Neural progenitor cell (in vitro differentiated cells): Measurements from ENCODE around the gene TMEM9B. TPM values are rescaled to one million over a fixed set of nuclear protein-coding genes. Genes with fewer than 3 reads are reported as not detected.

Source experiments
- DNase-seq: peaks from one replicate; pipeline ENCODE4 v3.0.0-alpha.2; 2016; ENCODE audit warnings: low spot score
- H2AFZ ChIP-seq: fragments of 200-600 bp; sonication (generic); replicated peaks from 2 replicates; pipeline ENCODE4 v1.6.1; 2016; ENCODE audit warnings: antibody characterized with exemption
- H3F3A ChIP-seq: fragments of 200-600 bp; sonication (generic); 2 replicates; pipeline ENCODE4 v1.6.1; 2016; ENCODE audit warnings: antibody characterized with exemption, low read depth
- H3K27ac ChIP-seq: fragments of 200-600 bp; sonication (generic); 2 replicates; pipeline ENCODE4 v1.5.1; 2016; ENCODE audit warnings: mild to moderate bottlenecking
- H3K27me3 ChIP-seq: fragments of 200-600 bp; sonication (generic); 2 replicates; pipeline ENCODE4 v1.6.1; 2016; ENCODE audit warnings: mild to moderate bottlenecking, moderate library complexity
- H3K36me3 ChIP-seq: fragments of 200-600 bp; sonication (generic); 2 replicates; pipeline ENCODE4 v1.5.1; 2016
- H3K4me1 ChIP-seq: fragments of 200-600 bp; sonication (generic); 2 replicates; pipeline ENCODE4 v1.6.1; 2016; ENCODE audit warnings: mixed run types
- H3K4me2 ChIP-seq: fragments of 200-600 bp; sonication (generic); 2 replicates; pipeline ENCODE4 v1.6.1; 2016
- H3K4me3 ChIP-seq: fragments of 200-600 bp; sonication (generic); 2 replicates; pipeline ENCODE4 v1.5.1; 2016
- H3K79me2 ChIP-seq: fragments of 200-600 bp; sonication (generic); 2 replicates; pipeline ENCODE4 v1.6.1; 2016; ENCODE audit warnings: low read depth
- H3K9ac ChIP-seq: fragments of 200-600 bp; sonication (generic); 2 replicates; pipeline ENCODE4 v1.6.1; 2016
- H3K9me3 ChIP-seq: fragments of 200-600 bp; sonication (generic); 2 replicates; pipeline ENCODE4 v1.5.1; 2016; ENCODE audit warnings: low read depth
- H4K20me1 ChIP-seq: fragments of 200-600 bp; sonication (generic); 2 replicates; pipeline ENCODE4 v1.6.1; 2016; ENCODE audit warnings: low read depth
- H3K27ac Mint-ChIP-seq: 3 replicates; pipeline ENCODE4 v1.8.0; 2021; ENCODE audit warnings: mixed read lengths
- H3K27me3 Mint-ChIP-seq: 2 replicates; pipeline ENCODE4 v1.8.0; 2022; ENCODE audit warnings: low read depth, mild to moderate bottlenecking, inconsistent platforms, moderate library complexity, mixed read lengths; ENCODE audit not compliant: insufficient read depth
- H3K36me3 Mint-ChIP-seq: 3 replicates; pipeline ENCODE4 v1.8.0; 2021; ENCODE audit warnings: mixed read lengths
- H3K4me1 Mint-ChIP-seq: 3 replicates; pipeline ENCODE4 v1.8.0; 2021; ENCODE audit warnings: mixed read lengths
- H3K4me3 Mint-ChIP-seq: 3 replicates; pipeline ENCODE4 v1.8.0; 2021; ENCODE audit warnings: mild to moderate bottlenecking, moderate library complexity, mixed read lengths
- H3K9me3 Mint-ChIP-seq: 3 replicates; pipeline ENCODE4 v1.8.0; 2020; ENCODE audit warnings: mixed read lengths
- CTCF ChIP-seq: fragments of 200-600 bp; sonication (generic); IDR thresholded peaks from 2 replicates; pipeline ENCODE4 v1.5.1; 2017; ENCODE audit warnings: antibody characterized with exemption, mild to moderate bottlenecking
- EZH2 ChIP-seq: fragments of 200-600 bp; sonication (generic); IDR thresholded peaks from 2 replicates; pipeline ENCODE4 v1.6.1; 2017; ENCODE audit warnings: antibody characterized with exemption, mild to moderate bottlenecking, moderate library complexity
- EZH2phosphoT487 ChIP-seq: fragments of 200-600 bp; sonication (generic); IDR thresholded peaks from 2 replicates; pipeline ENCODE4 v1.6.1; 2017; ENCODE audit warnings: antibody characterized with exemption
- total RNA-seq: library from RNA; depleted of rRNA; stranded (reverse); fragments of >200 nt; gene quantifications from 2 replicates; pipeline ENCODE4 v1.2.3, GENCODE V29; 2015; ENCODE audit warnings: low replicate concordance

Gene TMEM9B
- total RNA-seq, 1 donor from 2014 or later = 17.6 TPM

GRCh38 chr11:8928205-8928604 is 36.0 kb downstream of the TMEM9B start:
- no peaks in the 10 kb centered on the region for H3K9me3 Mint-ChIP-seq
- H3K9me3 ChIP-seq = no peaks in the 10 kb centered on the region

GRCh38 chr11:8927233-8927632 is 37.0 kb downstream of the TMEM9B start:
- H3K79me2 ChIP-seq = no peaks in the 10 kb centered on the region
- no peak for DNase-seq
- no peak overlapping the region for H3K9ac ChIP-seq
- peaks cover 12% of the 10 kb centered on the region for H3K36me3 Mint-ChIP-seq
- H3K27ac Mint-ChIP-seq = no peak overlapping the region
- H3K4me2 ChIP-seq = no peak overlapping the region
- H3K36me3 ChIP-seq = no peaks in the 10 kb centered on the region
- TF ChIP-seq EZH2 (no peak), EZH2phosphoT487 (no peak), CTCF (no peak)
- H3K4me1 Mint-ChIP-seq = peaks cover 2% of the 10 kb centered on the region
- no peaks in the 10 kb centered on the region for H3K27me3 Mint-ChIP-seq
- H3K9me3 ChIP-seq = no peaks in the 10 kb centered on the region
- H3K4me3 ChIP-seq = no peak overlapping the region
- no peaks in the 10 kb centered on the region for H3K9me3 Mint-ChIP-seq
- H2AFZ ChIP-seq = no peak overlapping the region
- no peaks in the 10 kb centered on the region for H3K27me3 ChIP-seq
- no peaks in the 10 kb centered on the region for H3K4me1 ChIP-seq
- H3K4me3 Mint-ChIP-seq = no peak overlapping the region
- no peaks in the 10 kb centered on the region for H3F3A ChIP-seq
- H3K27ac ChIP-seq = no peak overlapping the region
- no peaks in the 10 kb centered on the region for H4K20me1 ChIP-seq

More at GRCh38 chr11:8928205-8928604, 36.0 kb downstream of the TMEM9B start:
- H3K27me3 Mint-ChIP-seq = no peaks in the 10 kb centered on the region
- peak overlapping the region; percentile 60 for H3K27ac Mint-ChIP-seq
- Histone ChIP-seq H3K9ac (no peak overlapping the region), H2AFZ (no peak overlapping the region), H4K20me1 (no peaks in the 10 kb centered on the region), H3K27me3 (no peaks in the 10 kb centered on the region), H3K36me3 (no peaks in the 10 kb centered on the region), H3K79me2 (no peaks in the 10 kb centered on the region), H3F3A (no peaks in the 10 kb centered on the region), H3K4me2 (no peak overlapping the region), H3K27ac (no peak overlapping the region), H3K4me1 (no peaks in the 10 kb centered on the region), H3K4me3 (no peak overlapping the region)
- H3K36me3 Mint-ChIP-seq = peaks cover 6% of the 10 kb centered on the region
- DNase-seq = no peak
- TF ChIP-seq EZH2phosphoT487 (no peak), CTCF (no peak), EZH2 (no peak)
- H3K4me1 Mint-ChIP-seq = peaks cover 7% of the 10 kb centered on the region
- H3K4me3 Mint-ChIP-seq = no peak overlapping the region

- H3K79me2 ChIP-seq = no peaks in the 10 kb centered on the region
- TF ChIP-seq EZH2phosphoT487 = no peak
- TF ChIP-seq CTCF = no peak
- TF ChIP-seq EZH2 = no peak
- H3F3A ChIP-seq = no peaks in the 10 kb centered on the region
- no peaks in the 10 kb centered on the region for H3K9me3 Mint-ChIP-seq
- peaks cover 19% of the 10 kb centered on the region for H3K36me3 Mint-ChIP-seq
- no peak overlapping the region for H3K4me2 ChIP-seq
- no peak overlapping the region for H3K4me3 ChIP-seq
- no peak overlapping the region for H3K9ac ChIP-seq
- H3K36me3 ChIP-seq = no peaks in the 10 kb centered on the region
- no peaks in the 10 kb centered on the region for H4K20me1 ChIP-seq
- H3K27ac Mint-ChIP-seq = no peak overlapping the region
- no peak overlapping the region for H2AFZ ChIP-seq
- no peaks in the 10 kb centered on the region for H3K4me1 ChIP-seq
- no peaks in the 10 kb centered on the region for H3K27me3 ChIP-seq
- no peak overlapping the region for H3K4me3 Mint-ChIP-seq
- peaks cover 2% of the 10 kb centered on the region for H3K27me3 Mint-ChIP-seq
- no peaks in the 10 kb centered on the region for H3K4me1 Mint-ChIP-seq
- DNase-seq = no peak
- H3K9me3 ChIP-seq = no peaks in the 10 kb centered on the region
- H3K27ac ChIP-seq = no peak overlapping the region
These were observed 38.0 kb downstream of the TMEM9B start for GRCh38 chr11:8926236-8926635.
